ENCODE results near the gene SRGAP3.

Gene SRGAP3

DNA sequence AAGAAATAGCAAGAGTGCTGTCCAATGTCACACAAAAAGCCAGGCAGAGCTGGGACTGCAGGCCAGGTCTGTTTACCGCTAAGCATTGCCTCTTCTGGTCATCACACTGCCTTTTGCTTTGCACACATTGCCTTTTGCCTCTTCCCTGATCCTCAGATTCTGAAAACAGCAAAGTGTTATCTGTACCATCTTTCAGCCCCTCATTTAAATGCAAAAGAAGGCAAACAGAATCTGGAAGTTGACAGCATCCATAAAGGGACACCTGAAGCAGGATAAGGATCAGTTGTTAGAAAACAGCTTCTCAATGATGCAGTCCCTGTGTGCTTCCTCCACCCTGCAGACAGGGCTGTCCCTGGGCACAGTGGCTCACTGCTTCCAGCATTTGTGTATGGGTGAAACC is 179.5 kb downstream of the SRGAP3 start:
- Histone ChIP-seq H3K4me1 (ENCODE audit: control extremely low read depth in 1 of 4, control insufficient read depth in 4 of 4, insufficient read depth in 4 of 4, low read length in 3 of 4) (no peaks in the 10 kb centered on the region), H3K4me3 (ENCODE audit: control insufficient read depth in 1 of 7, extremely low read depth in 1 of 7, insufficient read depth in 4 of 7, low read depth in 2 of 7, low read length in 6 of 7) (no peak overlapping the region), H3K9me3 (ENCODE audit: control extremely low read depth in 1 of 5, control insufficient read depth in 4 of 5, insufficient read depth in 2 of 5, low read depth in 1 of 5, low read length in 4 of 5) (no peaks in the 10 kb centered on the region), H3K27me3 (replicated peaks in 2 of 5; ENCODE audit: control insufficient read depth in 4 of 5, insufficient read depth in 5 of 5, low read length in 4 of 5) (no peaks in the 10 kb centered on the region), H3K36me3 (ENCODE audit: control insufficient read depth in 4 of 4, insufficient read depth in 4 of 4, low read length in 3 of 4) (no peaks in the 10 kb centered on the region), H3K27ac (ENCODE audit: insufficient read depth in 1 of 2, low read depth in 1 of 2, low read length in 2 of 2, poor library complexity in 1 of 2, severe bottlenecking in 2 of 2) (no peak overlapping the region)
- 91% methylated on average over 1 of the region's 1 CpG for WGBS (ENCODE audit: insufficient coverage)
- CTCF ChIA-PET: interaction anchor here (1.9 kb wide), 1 partner anchor 11 kb away, joined by 6 read pairs; no protein-coding TSS in a partner anchor
- DNase-seq: no peak
- POLR2A ChIA-PET: no interaction called here

DNA sequence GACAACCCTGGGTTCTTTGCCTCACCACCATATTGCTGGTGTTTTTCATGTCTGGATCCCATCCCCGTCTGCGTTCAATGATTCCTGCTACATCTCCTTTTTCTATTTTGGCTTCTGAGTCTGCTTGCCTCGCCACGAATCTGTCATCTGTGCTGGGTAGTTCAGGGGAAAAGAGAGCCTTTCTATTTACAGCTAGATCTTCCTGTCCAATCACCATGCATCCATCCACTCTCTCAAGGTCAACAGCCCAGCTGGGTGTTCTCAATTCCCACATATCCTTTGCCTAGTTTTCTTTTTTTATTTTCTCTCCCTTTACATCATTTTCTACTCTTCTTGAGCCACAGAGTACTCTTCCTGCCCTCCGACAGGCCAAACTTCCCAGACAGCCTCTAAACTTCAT is 181.4 kb downstream of the SRGAP3 start:
- Histone ChIP-seq H3K9me3 (ENCODE audit: control extremely low read depth in 1 of 5, control insufficient read depth in 4 of 5, insufficient read depth in 2 of 5, low read depth in 1 of 5, low read length in 4 of 5) (no peaks in the 10 kb centered on the region), H3K36me3 (ENCODE audit: control insufficient read depth in 4 of 4, insufficient read depth in 4 of 4, low read length in 3 of 4) (no peaks in the 10 kb centered on the region), H3K27ac (ENCODE audit: insufficient read depth in 1 of 2, low read depth in 1 of 2, low read length in 2 of 2, poor library complexity in 1 of 2, severe bottlenecking in 2 of 2) (no peak overlapping the region), H3K4me3 (ENCODE audit: control insufficient read depth in 1 of 7, extremely low read depth in 1 of 7, insufficient read depth in 4 of 7, low read depth in 2 of 7, low read length in 6 of 7) (no peak overlapping the region), H3K4me1 (ENCODE audit: control extremely low read depth in 1 of 4, control insufficient read depth in 4 of 4, insufficient read depth in 4 of 4, low read length in 3 of 4) (no peaks in the 10 kb centered on the region), H3K27me3 (replicated peaks in 2 of 5; ENCODE audit: control insufficient read depth in 4 of 5, insufficient read depth in 5 of 5, low read length in 4 of 5) (no peaks in the 10 kb centered on the region)
- POLR2A ChIA-PET: no interaction called here
- 100% methylated on average over 3 of the region's 5 CpGs for WGBS (ENCODE audit: insufficient coverage)
- DNase-seq: no peak
- CTCF ChIA-PET: interaction anchor here (1.0 to 1.9 kb wide), 7 partner anchors 13 to 233 kb away, joined by 3 to 7 read pairs (median 4); no protein-coding TSS in a partner anchor

DNA sequence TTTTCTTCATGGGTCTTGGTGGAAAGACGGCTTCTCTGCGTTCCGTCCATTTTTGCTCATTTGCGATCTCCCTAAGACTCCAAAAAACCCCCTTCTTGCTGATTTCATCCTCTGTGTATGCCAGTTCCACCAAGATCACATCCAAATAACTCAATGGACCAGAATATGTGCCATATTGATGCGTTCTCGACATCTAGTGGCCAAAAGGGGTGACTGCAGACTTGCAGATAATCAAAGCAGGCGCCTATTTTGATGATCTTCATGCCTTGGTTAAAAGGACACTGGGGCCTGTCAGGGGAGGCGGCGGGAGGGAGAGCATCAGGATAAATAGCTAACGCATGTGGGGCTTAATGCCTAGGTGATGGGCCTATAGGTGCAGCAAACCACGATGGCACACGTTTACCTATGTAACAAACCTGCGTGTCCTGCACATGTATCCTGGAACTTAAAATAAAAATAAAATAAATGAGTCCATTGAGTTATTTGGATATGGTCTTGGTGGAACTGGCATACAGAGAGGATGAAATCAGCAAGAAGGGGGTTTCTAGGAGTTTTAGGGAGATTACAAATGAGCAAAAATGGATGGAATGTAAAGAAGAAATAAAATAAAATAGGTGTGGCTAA is 182.0 kb downstream of the SRGAP3 start:
- Histone ChIP-seq H3K27me3 (replicated peaks in 2 of 5; ENCODE audit: control insufficient read depth in 4 of 5, insufficient read depth in 5 of 5, low read length in 4 of 5) (no peaks in the 10 kb centered on the region), H3K27ac (ENCODE audit: insufficient read depth in 1 of 2, low read depth in 1 of 2, low read length in 2 of 2, poor library complexity in 1 of 2, severe bottlenecking in 2 of 2) (no peak overlapping the region), H3K9me3 (ENCODE audit: control extremely low read depth in 1 of 5, control insufficient read depth in 4 of 5, insufficient read depth in 2 of 5, low read depth in 1 of 5, low read length in 4 of 5) (peaks cover 0 to 3% (median 0%) of the 10 kb centered on the region in 5 experiments), H3K36me3 (ENCODE audit: control insufficient read depth in 4 of 4, insufficient read depth in 4 of 4, low read length in 3 of 4) (no peaks in the 10 kb centered on the region), H3K4me1 (ENCODE audit: control extremely low read depth in 1 of 4, control insufficient read depth in 4 of 4, insufficient read depth in 4 of 4, low read length in 3 of 4) (no peaks in the 10 kb centered on the region), H3K4me3 (ENCODE audit: control insufficient read depth in 1 of 7, extremely low read depth in 1 of 7, insufficient read depth in 4 of 7, low read depth in 2 of 7, low read length in 6 of 7) (no peak overlapping the region)
- WGBS (ENCODE audit: insufficient coverage): 58% methylated on average over 12 of the region's 13 CpGs
- CTCF ChIA-PET: interaction anchor here (1.2 to 2.2 kb wide), 4 partner anchors 13 to 100 kb away, joined by 3 to 4 read pairs (median 3); no protein-coding TSS in a partner anchor
- peak; percentile 27 to 63 (median 59) for DNase-seq
- POLR2A ChIA-PET: no interaction called here

DNA sequence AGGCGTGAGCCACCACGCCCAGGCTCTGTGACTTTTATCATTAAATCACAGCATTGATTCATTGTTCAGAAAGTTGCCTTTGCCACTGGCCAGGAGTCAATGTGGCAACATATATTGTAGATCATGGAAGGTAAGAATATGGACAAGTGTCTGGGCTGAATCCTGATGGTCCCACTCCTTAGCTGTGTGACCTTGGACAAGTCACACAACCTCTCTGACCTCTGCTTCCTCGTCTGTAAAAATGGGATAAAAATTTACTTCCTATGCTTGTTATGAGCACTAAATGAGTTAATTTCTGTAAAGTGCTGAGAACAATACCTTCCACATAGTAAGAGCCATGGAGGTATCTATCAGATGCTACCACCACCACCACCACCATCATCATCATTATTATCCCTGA is 182.7 kb downstream of the SRGAP3 start:
- Histone ChIP-seq H3K9me3 (ENCODE audit: control extremely low read depth in 1 of 5, control insufficient read depth in 4 of 5, insufficient read depth in 2 of 5, low read depth in 1 of 5, low read length in 4 of 5) (peaks cover 0 to 4% (median 0%) of the 10 kb centered on the region in 5 experiments), H3K27ac (ENCODE audit: insufficient read depth in 1 of 2, low read depth in 1 of 2, low read length in 2 of 2, poor library complexity in 1 of 2, severe bottlenecking in 2 of 2) (no peak overlapping the region), H3K36me3 (ENCODE audit: control insufficient read depth in 4 of 4, insufficient read depth in 4 of 4, low read length in 3 of 4) (no peaks in the 10 kb centered on the region), H3K27me3 (replicated peaks in 2 of 5; ENCODE audit: control insufficient read depth in 4 of 5, insufficient read depth in 5 of 5, low read length in 4 of 5) (no peaks in the 10 kb centered on the region), H3K4me1 (ENCODE audit: control extremely low read depth in 1 of 4, control insufficient read depth in 4 of 4, insufficient read depth in 4 of 4, low read length in 3 of 4) (no peaks in the 10 kb centered on the region), H3K4me3 (ENCODE audit: control insufficient read depth in 1 of 7, extremely low read depth in 1 of 7, insufficient read depth in 4 of 7, low read depth in 2 of 7, low read length in 6 of 7) (no peak overlapping the region)
- 100% methylated on average over 2 of the region's 3 CpGs for WGBS (ENCODE audit: insufficient coverage)
- ChIA-PET POLR2A (no interaction called here), CTCF (interaction anchor here (1.3 to 2.2 kb wide), 4 partner anchors 14 to 93 kb away, joined by 3 to 4 read pairs (median 4); no protein-coding TSS in a partner anchor)
- no peak for DNase-seq

DNA sequence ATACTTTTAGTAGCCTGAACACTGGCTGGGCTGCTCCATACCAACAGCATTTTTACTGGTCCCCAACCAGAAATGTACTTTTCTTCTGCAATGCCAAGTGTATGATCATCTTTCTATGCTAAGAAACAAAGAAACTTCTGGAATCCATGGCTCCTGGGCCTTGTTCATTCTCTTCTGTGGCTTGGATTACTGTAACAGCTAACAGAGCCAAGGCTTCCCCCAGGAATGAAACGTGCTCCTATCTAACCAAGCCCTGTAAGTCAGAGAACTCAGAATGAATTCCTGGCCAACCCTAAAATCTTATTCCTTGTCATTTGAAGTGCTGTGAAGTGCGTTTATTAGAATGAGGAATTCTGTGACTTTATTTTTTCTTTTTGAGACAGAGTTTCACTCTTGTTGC is 183.3 kb downstream of the SRGAP3 start:
- Histone ChIP-seq H3K36me3 (ENCODE audit: control insufficient read depth in 4 of 4, insufficient read depth in 4 of 4, low read length in 3 of 4) (no peaks in the 10 kb centered on the region), H3K4me1 (ENCODE audit: control extremely low read depth in 1 of 4, control insufficient read depth in 4 of 4, insufficient read depth in 4 of 4, low read length in 3 of 4) (no peaks in the 10 kb centered on the region), H3K4me3 (ENCODE audit: control insufficient read depth in 1 of 7, extremely low read depth in 1 of 7, insufficient read depth in 4 of 7, low read depth in 2 of 7, low read length in 6 of 7) (no peak overlapping the region), H3K27me3 (replicated peaks in 2 of 5; ENCODE audit: control insufficient read depth in 4 of 5, insufficient read depth in 5 of 5, low read length in 4 of 5) (no peaks in the 10 kb centered on the region), H3K27ac (ENCODE audit: insufficient read depth in 1 of 2, low read depth in 1 of 2, low read length in 2 of 2, poor library complexity in 1 of 2, severe bottlenecking in 2 of 2) (no peak overlapping the region), H3K9me3 (ENCODE audit: control extremely low read depth in 1 of 5, control insufficient read depth in 4 of 5, insufficient read depth in 2 of 5, low read depth in 1 of 5, low read length in 4 of 5) (peaks cover 0 to 4% (median 0%) of the 10 kb centered on the region in 5 experiments)
- no peak for DNase-seq
- WGBS (ENCODE audit: insufficient coverage): 100% methylated on average over 1 of the region's 2 CpGs
- CTCF ChIA-PET: interaction anchor here (1.3 to 2.2 kb wide), 4 partner anchors 15 to 92 kb away, joined by 3 to 4 read pairs (median 4); no protein-coding TSS in a partner anchor
- POLR2A ChIA-PET: no interaction called here

DNA sequence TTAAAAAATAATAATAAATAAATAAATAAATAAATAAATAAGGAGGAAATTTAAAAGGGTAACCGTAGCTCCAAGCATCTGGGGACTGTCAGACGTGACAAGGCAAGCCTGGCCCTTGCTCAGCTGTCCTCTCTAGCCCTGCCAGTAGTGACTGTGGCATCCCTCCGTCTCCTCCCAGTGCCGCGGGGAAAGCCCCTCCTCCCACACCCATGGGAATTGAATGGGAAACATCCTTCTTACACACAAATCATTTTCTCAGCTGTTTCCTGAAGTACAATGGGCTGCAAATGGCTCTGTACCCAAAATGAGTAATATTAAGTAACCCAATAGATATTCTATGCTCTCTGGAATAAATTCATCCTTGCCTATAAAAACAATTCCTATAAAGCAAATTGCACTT is 184.6 kb downstream of the SRGAP3 start:
- Histone ChIP-seq H3K4me3 (ENCODE audit: control insufficient read depth in 1 of 7, extremely low read depth in 1 of 7, insufficient read depth in 4 of 7, low read depth in 2 of 7, low read length in 6 of 7) (no peak overlapping the region), H3K36me3 (ENCODE audit: control insufficient read depth in 4 of 4, insufficient read depth in 4 of 4, low read length in 3 of 4) (no peaks in the 10 kb centered on the region), H3K27me3 (replicated peaks in 2 of 5; ENCODE audit: control insufficient read depth in 4 of 5, insufficient read depth in 5 of 5, low read length in 4 of 5) (no peaks in the 10 kb centered on the region), H3K9me3 (ENCODE audit: control extremely low read depth in 1 of 5, control insufficient read depth in 4 of 5, insufficient read depth in 2 of 5, low read depth in 1 of 5, low read length in 4 of 5) (peaks cover 0 to 4% (median 0%) of the 10 kb centered on the region in 5 experiments), H3K27ac (ENCODE audit: insufficient read depth in 1 of 2, low read depth in 1 of 2, low read length in 2 of 2, poor library complexity in 1 of 2, severe bottlenecking in 2 of 2) (no peak overlapping the region), H3K4me1 (ENCODE audit: control extremely low read depth in 1 of 4, control insufficient read depth in 4 of 4, insufficient read depth in 4 of 4, low read length in 3 of 4) (no peaks in the 10 kb centered on the region)
- POLR2A ChIA-PET: no interaction called here
- CTCF ChIA-PET: interaction anchor here (1.1 to 1.6 kb wide), 2 partner anchors 16 to 238 kb away, joined by 3 to 4 read pairs; no protein-coding TSS in a partner anchor
- DNase-seq: no peak
- 93% methylated on average over 2 of the region's 5 CpGs for WGBS (ENCODE audit: insufficient coverage)

DNA sequence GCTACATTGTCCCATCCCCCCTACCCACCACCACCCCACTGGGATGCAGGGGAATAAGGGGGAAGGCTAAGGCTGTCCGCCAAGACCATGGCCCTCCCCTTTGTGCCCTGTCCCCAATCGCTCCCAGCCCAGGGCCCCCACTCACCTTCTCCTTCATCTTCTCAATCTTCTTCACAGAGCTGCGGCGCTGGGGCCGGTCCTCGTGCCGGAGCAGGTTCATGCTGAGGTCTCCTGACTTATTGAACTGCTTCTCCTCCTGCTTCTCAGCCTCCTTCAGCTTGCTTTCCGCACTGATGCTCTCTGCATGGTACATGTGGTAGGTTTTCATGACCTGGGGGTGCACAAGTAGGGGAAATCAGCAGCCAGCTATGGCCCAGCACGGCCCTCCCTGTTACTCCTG is 185.2 kb downstream of the SRGAP3 start:
- Histone ChIP-seq H3K9me3 (ENCODE audit: control extremely low read depth in 1 of 5, control insufficient read depth in 4 of 5, insufficient read depth in 2 of 5, low read depth in 1 of 5, low read length in 4 of 5) (peaks cover 0 to 4% (median 0%) of the 10 kb centered on the region in 5 experiments), H3K27me3 (replicated peaks in 2 of 5; ENCODE audit: control insufficient read depth in 4 of 5, insufficient read depth in 5 of 5, low read length in 4 of 5) (no peaks in the 10 kb centered on the region), H3K4me3 (ENCODE audit: control insufficient read depth in 1 of 7, extremely low read depth in 1 of 7, insufficient read depth in 4 of 7, low read depth in 2 of 7, low read length in 6 of 7) (no peak overlapping the region), H3K36me3 (ENCODE audit: control insufficient read depth in 4 of 4, insufficient read depth in 4 of 4, low read length in 3 of 4) (no peaks in the 10 kb centered on the region), H3K27ac (ENCODE audit: insufficient read depth in 1 of 2, low read depth in 1 of 2, low read length in 2 of 2, poor library complexity in 1 of 2, severe bottlenecking in 2 of 2) (no peak overlapping the region), H3K4me1 (ENCODE audit: control extremely low read depth in 1 of 4, control insufficient read depth in 4 of 4, insufficient read depth in 4 of 4, low read length in 3 of 4) (no peaks in the 10 kb centered on the region)
- POLR2A ChIA-PET: no interaction called here
- no peak for DNase-seq
- CTCF ChIA-PET: interaction anchor here (1.1 to 1.6 kb wide), 3 partner anchors 17 to 238 kb away, joined by 3 to 4 read pairs (median 3); no protein-coding TSS in a partner anchor
- 100% methylated on average over 7 of the region's 9 CpGs for WGBS (ENCODE audit: insufficient coverage)

All from common myeloid progenitor, CD34-positive (primary cell).